GM08714 (cell line): Measurements from ENCODE around the gene ZNF609.

ENCODE experiments used
- H3K4me3 ChIP-seq: fragments of 200-500 bp; sonication (Bioruptor generic); 2 replicates; pipeline ENCODE4 v1.5.1; 2014; ENCODE audit warnings: mild to moderate bottlenecking, low read length, inconsistent platforms
- ZNF274 ChIP-seq: IDR thresholded peaks from 2 replicates; pipeline ENCODE4 v1.6.1; 2012; ENCODE audit warnings: mild to moderate bottlenecking, low read depth, low read length

Gene ZNF609

DNA sequence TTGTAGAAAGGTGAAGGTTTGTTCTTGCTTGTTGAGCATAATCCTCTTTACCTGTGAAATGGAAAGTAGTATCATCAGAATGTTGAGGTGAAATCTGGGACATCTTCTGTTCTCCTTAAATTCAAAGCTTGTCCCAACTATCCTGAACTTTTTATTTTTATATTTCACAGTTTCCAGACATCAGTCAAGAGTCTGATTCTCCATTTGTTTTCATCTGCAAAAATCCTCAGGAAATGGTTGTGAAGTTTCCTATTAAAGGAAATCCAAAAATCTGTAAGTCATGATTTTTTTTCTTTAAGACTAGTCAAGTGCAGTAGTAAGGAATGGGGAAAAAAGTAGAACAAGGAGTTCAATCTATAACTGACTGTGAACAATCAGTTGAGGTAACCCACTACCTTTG is 15.5 kb upstream of the ZNF609 start:
- peak overlapping the region; percentile 25; the same call in 1 of the 2 replicates for H3K4me3 ChIP-seq
- TF ChIP-seq ZNF274 = no peak

DNA sequence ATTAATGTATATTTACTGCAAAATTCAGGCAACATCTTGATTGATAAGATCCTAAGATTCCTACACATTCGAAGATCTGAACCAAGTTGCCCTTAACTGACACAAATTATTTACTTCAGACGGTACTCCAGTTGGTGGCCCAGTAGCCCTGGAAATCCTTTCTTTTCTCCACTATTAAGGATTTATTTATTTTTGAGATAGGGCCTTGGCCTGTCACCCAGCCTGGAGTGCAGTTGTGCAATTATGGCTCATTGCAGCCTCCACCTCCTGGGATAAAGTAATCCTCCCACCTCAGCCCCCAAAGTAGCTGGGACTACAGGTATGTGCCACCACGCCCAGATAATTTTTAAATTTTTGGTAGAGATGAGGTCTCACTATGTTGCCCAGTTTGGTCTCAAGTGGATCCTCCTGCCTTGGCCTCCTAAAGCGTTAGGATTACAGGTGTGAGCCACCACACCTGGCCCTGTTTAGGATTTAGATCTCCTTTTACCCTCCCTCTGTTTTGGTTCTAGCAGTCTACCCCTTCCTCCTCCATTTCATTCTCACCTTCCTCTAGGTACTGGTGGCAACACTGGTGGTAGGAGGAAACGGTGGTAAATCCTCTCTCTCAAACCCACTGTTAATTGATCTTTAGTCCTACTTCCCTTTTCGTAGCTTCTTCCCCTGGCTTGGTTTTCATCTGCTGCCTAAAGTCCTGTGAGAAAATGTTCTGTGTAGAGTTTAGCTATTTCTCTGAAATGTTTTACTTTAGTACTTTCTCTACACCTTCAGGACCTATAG is 12.7 kb upstream of the ZNF609 start:
- TF ChIP-seq ZNF274 = no peak

DNA sequence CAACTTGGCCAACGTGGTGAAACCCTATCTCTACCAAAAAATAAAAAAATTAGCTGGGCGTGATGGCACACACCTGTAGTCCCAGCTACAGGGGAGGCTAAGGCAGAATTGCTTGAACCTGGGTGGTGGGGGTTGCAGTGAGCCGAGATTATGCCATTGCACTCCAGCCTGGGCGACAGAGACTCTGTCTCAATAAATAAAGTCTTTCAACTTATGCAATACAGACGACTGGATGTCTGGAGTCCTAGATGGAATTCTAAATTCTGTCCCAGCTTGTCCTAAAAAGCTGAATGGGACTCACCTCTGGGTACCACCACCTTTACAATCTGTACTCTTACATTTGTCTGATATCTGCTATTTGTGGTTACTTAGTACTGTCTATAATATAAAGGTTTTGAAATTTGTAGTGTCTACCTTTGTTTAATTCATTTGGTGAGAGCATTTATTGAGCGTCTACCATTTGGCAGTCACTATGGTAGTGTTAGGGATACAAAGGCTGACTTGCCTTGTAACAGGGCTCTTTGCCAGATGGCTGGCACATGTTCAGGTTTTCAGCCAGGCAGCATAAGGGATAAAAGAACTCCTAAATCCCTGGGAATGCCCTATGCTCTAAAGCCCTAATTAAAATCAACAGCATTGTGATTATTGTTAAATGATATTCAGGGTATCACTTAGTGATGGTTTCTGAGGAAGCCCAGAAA is 7.2 kb upstream of the ZNF609 start:
- TF ChIP-seq ZNF274 = no peak

More for the DNA sequence above, 12.7 kb upstream of the ZNF609 start:
- H3K4me3 ChIP-seq = peak overlapping the region; percentile 4; the same call in 1 of the 2 replicates

DNA sequence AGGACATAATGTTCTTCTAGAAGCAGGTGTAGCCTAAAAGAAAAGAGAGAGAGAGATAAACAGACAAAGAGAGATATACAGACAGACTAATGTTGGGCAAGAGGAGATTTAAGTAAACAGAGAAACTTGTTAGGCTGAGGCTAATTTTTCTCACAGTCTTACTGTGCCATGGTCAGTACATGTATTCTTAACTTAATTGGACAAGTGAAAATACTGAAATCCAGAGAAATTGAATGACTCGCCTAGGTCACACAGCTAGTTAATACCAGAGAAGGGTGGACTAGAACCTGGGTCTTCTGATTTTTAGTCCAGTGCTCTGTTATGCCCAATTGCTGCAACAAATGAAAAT is 6.7 kb upstream of the ZNF609 start:
- no peak overlapping the region for H3K4me3 ChIP-seq
- TF ChIP-seq ZNF274 = no peak

More for the DNA sequence above, 7.2 kb upstream of the ZNF609 start:
- no peak overlapping the region for H3K4me3 ChIP-seq

DNA sequence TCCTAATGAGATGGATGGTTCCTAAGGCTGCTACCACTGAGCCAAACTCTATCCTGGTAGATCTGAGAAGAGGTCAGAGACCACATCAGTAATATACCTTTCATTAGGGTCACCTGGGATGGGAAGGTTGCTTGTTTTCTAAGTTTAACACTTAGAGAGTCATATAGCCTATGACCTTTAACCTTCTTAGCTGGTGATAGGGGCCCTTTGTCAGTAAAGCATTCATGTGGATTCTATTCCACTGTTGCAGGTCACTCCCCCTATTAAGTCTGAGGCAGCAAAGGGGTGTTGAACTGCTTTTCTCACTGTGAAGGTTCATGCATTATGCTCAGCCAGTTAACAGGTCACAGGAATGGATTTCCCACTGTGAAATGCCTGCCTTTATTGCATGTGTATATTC is 6.1 kb upstream of the ZNF609 start:
- H3K4me3 ChIP-seq = no peak overlapping the region
- no peak for TF ChIP-seq ZNF274

DNA sequence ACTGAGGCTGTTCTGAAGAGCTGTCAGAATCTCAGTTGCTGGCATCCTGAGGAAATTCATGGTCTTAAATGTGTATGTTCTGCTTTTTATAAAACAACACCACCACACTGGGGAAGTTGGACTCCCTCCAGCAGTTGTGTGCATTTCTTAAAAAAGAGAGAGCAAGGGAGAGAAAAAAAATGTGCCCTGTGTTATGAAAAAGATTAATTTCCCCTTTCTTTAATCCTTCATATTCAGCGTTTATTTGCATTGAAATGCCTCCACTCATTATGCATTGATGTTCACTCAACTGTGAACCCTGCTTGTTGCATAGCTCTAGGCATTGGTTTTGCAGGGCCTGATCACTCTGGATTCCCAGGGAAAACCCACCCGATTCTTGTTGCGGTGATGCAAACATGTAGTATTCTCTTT is 4.4 kb upstream of the ZNF609 start:
- TF ChIP-seq ZNF274 = no peak

DNA sequence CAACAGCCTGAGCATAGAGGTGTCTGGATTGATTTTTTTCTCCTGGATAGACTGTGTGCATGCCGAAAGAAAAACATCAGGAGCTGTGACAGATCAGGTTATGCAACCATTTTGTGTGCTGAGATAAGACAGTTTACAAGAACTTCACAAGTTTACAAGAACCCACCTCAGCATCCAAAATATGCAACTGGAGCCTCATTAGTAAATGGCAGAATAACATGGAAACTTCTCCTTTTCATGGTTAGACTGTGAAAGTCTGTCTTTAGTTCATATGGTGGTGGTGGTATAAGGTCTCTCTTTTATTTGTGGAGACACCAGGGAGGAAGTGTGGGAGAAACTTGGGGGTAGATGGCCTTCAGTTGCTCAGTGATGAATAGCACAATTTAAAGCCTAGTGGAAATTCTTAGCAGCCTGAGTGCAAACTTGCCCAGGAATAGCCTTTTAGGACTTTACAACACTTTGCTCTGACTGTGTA is 3.7 kb upstream of the ZNF609 start:
- TF ChIP-seq ZNF274 = no peak
- no peak overlapping the region for H3K4me3 ChIP-seq

More for the DNA sequence above, 4.4 kb upstream of the ZNF609 start:
- H3K4me3 ChIP-seq = no peak overlapping the region

DNA sequence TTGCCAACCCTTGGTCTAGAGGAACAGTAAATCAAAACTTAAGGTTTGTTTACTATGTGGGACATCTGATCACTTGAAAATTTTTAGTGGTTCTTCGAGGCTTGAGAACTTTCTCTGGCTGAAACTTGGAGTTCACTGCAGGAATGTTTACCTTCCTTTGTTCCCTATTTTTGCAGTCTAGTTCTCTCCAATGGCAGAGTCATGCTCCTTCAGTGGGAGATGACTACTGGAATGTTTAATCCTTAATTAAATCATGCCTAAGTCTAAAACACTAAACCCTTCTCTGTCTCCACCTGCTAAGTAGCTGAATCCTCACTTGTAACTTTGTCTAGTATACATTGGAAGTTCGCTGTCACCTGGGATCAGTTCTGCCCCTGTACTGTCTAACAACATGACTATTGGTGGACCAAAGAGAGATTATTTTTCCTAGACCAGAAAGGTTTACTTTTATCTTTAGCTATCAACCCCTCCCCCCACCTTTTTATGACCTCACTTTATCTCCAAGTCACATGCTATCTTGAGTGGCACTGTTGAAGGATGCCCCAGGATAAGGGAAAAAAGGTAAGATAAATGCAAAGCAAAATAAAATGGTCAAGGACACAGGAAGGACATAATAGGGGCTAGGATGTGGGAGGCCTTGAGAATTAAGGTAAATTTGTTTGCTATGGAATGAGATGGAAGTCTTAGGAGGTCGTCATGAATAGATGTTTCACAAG is 1.2 kb upstream of the ZNF609 start:
- H3K4me3 ChIP-seq = no peak overlapping the region
- TF ChIP-seq ZNF274 = no peak

DNA sequence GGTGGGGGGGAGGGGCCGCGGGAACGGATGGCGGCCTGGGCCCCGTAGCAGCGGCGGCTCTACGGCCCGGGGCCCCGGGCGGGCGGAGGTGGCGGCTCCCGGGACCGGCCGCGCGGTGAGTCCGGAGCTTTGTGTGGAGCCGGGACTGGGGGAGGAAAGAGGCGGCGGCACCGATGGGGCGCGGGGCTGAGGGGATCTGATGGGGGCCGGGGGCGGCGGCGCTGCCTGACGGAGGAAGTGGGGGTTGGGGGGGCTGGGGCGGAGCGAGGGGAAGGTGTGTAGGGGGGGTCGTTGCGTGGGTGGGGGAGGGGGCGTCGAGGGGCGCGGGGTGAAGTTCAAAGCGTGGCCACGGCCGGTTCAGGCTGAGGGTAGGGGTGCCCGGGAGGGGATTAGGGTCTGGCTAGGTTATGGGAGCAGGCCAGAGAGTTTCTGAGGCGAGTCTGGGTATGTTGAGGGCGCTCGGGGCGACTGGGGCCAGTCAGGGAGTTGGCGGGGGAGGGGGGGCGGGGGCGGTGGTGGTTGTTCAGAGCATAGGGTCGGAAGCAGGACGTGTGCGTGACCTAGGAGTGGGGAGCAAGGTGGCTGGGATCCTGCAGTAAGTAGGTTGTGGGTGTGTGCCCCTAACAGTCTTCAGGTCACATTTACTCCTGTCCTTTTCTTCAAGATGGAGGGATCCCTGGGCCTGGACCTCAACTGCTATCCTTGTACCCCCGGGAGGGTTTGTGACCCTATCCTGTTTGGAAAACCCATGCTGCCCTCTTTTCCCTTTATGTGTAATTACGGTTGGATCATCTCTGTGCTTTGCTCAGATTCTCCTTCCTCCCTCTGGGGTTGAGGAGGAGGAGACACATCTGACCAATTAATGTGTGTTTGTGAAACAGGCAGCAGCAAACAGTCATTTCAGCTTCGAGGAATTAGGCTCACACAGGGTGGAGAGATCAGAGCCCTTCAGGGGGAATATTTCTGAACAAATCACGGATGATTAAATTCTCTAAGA is 644 bp downstream of the ZNF609 start:
- no peak for TF ChIP-seq ZNF274
- H3K4me3 ChIP-seq = peak overlapping the region; percentile 89

DNA sequence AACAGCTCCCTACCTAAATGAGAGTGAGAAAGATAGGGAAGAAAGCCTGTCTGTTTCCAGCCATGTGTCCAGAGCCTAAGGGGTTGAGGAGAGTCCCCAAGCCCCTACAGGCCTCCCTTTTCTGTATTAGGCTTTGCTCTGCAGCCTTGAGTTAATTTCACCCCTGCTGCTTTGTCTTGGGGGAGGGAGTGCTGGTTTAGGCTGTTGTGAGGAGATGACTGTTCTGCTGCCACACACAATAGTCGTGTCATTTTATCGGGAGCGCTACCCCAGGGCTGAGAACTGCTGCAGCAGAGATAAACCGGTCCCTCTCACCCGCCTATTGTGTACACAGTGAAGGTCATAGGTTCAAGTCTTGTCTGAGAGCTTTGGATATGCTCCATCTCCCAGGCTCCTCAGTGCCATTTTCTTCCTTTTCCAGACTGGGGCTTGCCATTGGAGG is 1.4 kb downstream of the ZNF609 start:
- H3K4me3 ChIP-seq = peak overlapping the region; percentile 89
- TF ChIP-seq ZNF274 = no peak

DNA sequence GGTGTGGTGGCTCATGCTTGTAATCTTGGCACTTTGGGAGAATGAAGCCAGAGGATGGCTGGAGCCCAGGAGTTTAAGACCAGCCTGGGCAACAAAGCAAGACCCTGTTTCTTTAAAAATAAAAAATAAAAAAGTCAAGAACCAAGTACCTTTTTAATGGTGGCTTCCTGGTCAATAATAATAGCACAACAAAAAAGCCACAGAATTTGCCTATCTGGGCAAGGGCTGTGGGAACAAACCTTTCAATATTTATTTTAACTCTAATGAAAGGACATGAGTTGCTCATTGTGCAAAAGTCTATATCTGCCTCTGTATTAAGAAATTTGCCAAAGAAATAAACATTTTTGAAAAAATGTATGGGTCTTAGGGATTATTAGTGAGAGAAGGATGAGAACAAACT is 2.1 kb downstream of the ZNF609 start:
- no peak for TF ChIP-seq ZNF274
- H3K4me3 ChIP-seq = peak overlapping the region; percentile 89; the same call in 1 of the 2 replicates

DNA sequence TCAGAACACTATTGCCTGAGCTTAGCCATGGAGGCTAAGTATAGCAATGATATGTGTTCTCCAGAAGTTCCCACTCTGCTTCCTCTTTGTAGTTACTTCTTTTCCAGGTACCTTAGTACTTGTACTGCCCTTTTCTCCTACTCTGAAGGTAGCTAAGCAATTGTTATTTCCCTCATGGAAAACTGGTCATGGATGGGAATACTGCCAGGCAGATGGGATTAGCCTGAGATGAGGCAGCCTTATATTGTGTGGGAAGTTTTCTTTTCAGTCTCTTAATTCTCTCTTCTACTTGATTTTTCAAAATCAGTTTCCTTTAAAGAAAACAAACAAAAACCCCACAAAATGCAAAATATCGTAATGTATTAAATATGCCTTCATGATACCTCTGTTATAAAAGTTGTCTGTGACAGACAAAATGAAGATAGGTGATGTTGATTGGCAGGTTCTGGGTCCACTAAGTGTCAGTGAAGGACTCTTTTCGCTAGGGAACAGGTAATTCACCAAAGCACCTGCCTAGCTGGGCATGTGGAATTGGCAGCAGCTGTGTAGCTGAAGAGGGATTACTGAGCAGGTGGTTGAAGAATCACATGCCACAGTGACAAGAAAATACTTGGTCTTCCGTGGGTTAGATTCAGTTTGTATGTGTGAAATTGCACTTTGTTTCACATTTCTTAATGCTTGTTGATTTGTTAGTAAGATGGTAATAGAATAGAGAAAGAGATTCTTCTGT is 4.1 kb downstream of the ZNF609 start:
- peak overlapping the region; percentile 26; the same call in 1 of the 2 replicates for H3K4me3 ChIP-seq
- no peak for TF ChIP-seq ZNF274
